OCI-LY1 (cell line): ENCODE results near the gene NUDT5.

ENCODE experiments used
- H2AFZ ChIP-seq: fragments of 200-600 bp; sonication (generic), shearing (Covaris generic); 2 replicates; pipeline ENCODE4 v1.6.0; 2014; ENCODE audit warnings: antibody characterized with exemption, mild to moderate bottlenecking, low read length
- H3F3A ChIP-seq: fragments of 200-600 bp; sonication (generic), shearing (Covaris generic); 2 replicates; pipeline ENCODE4 v1.6.0; 2014; ENCODE audit warnings: mild to moderate bottlenecking, antibody characterized with exemption, low read length, moderate library complexity; ENCODE audit not compliant: insufficient read depth
- H3K27ac ChIP-seq: fragments of 200-600 bp; sonication (generic); 2 replicates; pipeline ENCODE4 v1.5.1; 2014; ENCODE audit warnings: low read length, mixed run types, mild to moderate bottlenecking, low read depth; ENCODE audit not compliant: poor library complexity, severe bottlenecking
- H3K27me3 ChIP-seq: fragments of 200-600 bp; sonication (generic); 2 replicates; pipeline ENCODE4 v1.6.0; 2014; ENCODE audit warnings: antibody characterized with exemption, mild to moderate bottlenecking, low read length, moderate library complexity; ENCODE audit not compliant: insufficient read depth
- H3K36me3 ChIP-seq: fragments of 200-600 bp; sonication (generic); 2 replicates; pipeline ENCODE4 v1.6.1; 2014; ENCODE audit warnings: mild to moderate bottlenecking, antibody characterized with exemption, low read length, moderate library complexity, mixed read lengths; ENCODE audit not compliant: insufficient read depth
- H3K4me1 ChIP-seq: fragments of 200-600 bp; sonication (generic); 2 replicates; pipeline ENCODE4 v1.5.1; 2014; ENCODE audit warnings: mild to moderate bottlenecking, low read length, moderate library complexity; ENCODE audit not compliant: insufficient read depth, severe bottlenecking
- H3K4me2 ChIP-seq: fragments of 200-600 bp; sonication (generic), shearing (Covaris generic); 2 replicates; pipeline ENCODE4 v1.6.1; 2014; ENCODE audit warnings: low read length
- H3K4me3 ChIP-seq: fragments of 200-600 bp; sonication (generic); 2 replicates; pipeline ENCODE4 v1.5.1; 2014; ENCODE audit warnings: low read length, low read depth, mild to moderate bottlenecking, mixed read lengths; ENCODE audit not compliant: poor library complexity, severe bottlenecking
- H3K79me2 ChIP-seq: fragments of 200-600 bp; shearing (Covaris generic); 2 replicates; pipeline ENCODE4 v1.6.1; 2016; ENCODE audit warnings: mixed run types, low read length, mixed read lengths; ENCODE audit not compliant: insufficient read depth
- H3K9ac ChIP-seq: fragments of 200-600 bp; sonication (generic), shearing (Covaris generic); 2 replicates; pipeline ENCODE4 v1.6.1; 2014; ENCODE audit warnings: mild to moderate bottlenecking, low read length, mixed read lengths
- H3K9me2 ChIP-seq: fragments of 200-600 bp; sonication (generic), shearing (Covaris generic); 2 replicates; pipeline ENCODE4 v1.6.1; 2014; ENCODE audit warnings: low read depth, mild to moderate bottlenecking, low read length, mixed read lengths
- H3K9me3 ChIP-seq: fragments of 200-600 bp; shearing (Covaris generic); 2 replicates; pipeline ENCODE4 v1.6.1; 2014; ENCODE audit warnings: low read length, mixed read lengths
- H4K20me1 ChIP-seq: fragments of 200-600 bp; sonication (generic), shearing (Covaris generic); 2 replicates; pipeline ENCODE4 v1.6.0; 2016; ENCODE audit warnings: mild to moderate bottlenecking, low read length; ENCODE audit not compliant: insufficient read depth
- EZH2 ChIP-seq: fragments of 200-600 bp; sonication (generic), shearing (Covaris generic); IDR thresholded peaks from 2 replicates; pipeline ENCODE4 v1.8.0; 2017; ENCODE audit warnings: borderline replicate concordance, mixed run types, mild to moderate bottlenecking, antibody characterized with exemption, low read length, moderate library complexity, mixed read lengths
- TF ChIP-seq, protein P1 (sequence below): fragments of 200-600 bp; sonication (generic), shearing (Covaris generic); IDR thresholded peaks from 2 replicates; pipeline ENCODE4 v1.5.1; 2017; ENCODE audit warnings: mild to moderate bottlenecking, antibody characterized with exemption, low read length, moderate library complexity, mixed read lengths

The NUDT5 gene

GRCh38 chr10:12205082-12205481 is 9.4 kb upstream of the NUDT5 start:
- no peak overlapping the region for H2AFZ ChIP-seq
- H3K79me2 ChIP-seq = peaks cover 32% of the 10 kb centered on the region
- H4K20me1 ChIP-seq = no peaks in the 10 kb centered on the region
- no peak overlapping the region for H3K27ac ChIP-seq
- no peaks in the 10 kb centered on the region for H3K9me3 ChIP-seq
- H3K4me1 ChIP-seq = no peaks in the 10 kb centered on the region
- no peak overlapping the region for H3K4me3 ChIP-seq
- H3K4me2 ChIP-seq = no peak overlapping the region
- H3K27me3 ChIP-seq = no peaks in the 10 kb centered on the region
- no peaks in the 10 kb centered on the region for H3K9me2 ChIP-seq
- H3F3A ChIP-seq = no peaks in the 10 kb centered on the region
- peaks cover 88% of the 10 kb centered on the region for H3K36me3 ChIP-seq
- H3K9ac ChIP-seq = no peak overlapping the region
- TF ChIP-seq, protein P1, sequence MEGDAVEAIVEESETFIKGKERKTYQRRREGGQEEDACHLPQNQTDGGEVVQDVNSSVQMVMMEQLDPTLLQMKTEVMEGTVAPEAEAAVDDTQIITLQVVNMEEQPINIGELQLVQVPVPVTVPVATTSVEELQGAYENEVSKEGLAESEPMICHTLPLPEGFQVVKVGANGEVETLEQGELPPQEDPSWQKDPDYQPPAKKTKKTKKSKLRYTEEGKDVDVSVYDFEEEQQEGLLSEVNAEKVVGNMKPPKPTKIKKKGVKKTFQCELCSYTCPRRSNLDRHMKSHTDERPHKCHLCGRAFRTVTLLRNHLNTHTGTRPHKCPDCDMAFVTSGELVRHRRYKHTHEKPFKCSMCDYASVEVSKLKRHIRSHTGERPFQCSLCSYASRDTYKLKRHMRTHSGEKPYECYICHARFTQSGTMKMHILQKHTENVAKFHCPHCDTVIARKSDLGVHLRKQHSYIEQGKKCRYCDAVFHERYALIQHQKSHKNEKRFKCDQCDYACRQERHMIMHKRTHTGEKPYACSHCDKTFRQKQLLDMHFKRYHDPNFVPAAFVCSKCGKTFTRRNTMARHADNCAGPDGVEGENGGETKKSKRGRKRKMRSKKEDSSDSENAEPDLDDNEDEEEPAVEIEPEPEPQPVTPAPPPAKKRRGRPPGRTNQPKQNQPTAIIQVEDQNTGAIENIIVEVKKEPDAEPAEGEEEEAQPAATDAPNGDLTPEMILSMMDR = no peak
- TF ChIP-seq EZH2 = no peak

GRCh38 chr10:12202226-12202625 is 6.5 kb upstream of the NUDT5 start:
- H3K4me1 ChIP-seq = peaks cover 14% of the 10 kb centered on the region
- H3K36me3 ChIP-seq = peaks cover 74% of the 10 kb centered on the region
- no peaks in the 10 kb centered on the region for H4K20me1 ChIP-seq
- H2AFZ ChIP-seq = no peak overlapping the region
- H3K27ac ChIP-seq = no peak overlapping the region
- peaks cover 57% of the 10 kb centered on the region for H3K79me2 ChIP-seq
- no peak overlapping the region for H3K4me2 ChIP-seq
- H3F3A ChIP-seq = no peaks in the 10 kb centered on the region
- TF ChIP-seq, protein P1 = no peak
- no peak for TF ChIP-seq EZH2
- H3K9ac ChIP-seq = no peak overlapping the region
- no peaks in the 10 kb centered on the region for H3K27me3 ChIP-seq
- H3K9me3 ChIP-seq = no peaks in the 10 kb centered on the region
- H3K9me2 ChIP-seq = no peaks in the 10 kb centered on the region
- no peak overlapping the region for H3K4me3 ChIP-seq

GRCh38 chr10:12201543-12201942 is 5.9 kb upstream of the NUDT5 start:
- Histone ChIP-seq H3K36me3 (peaks cover 73% of the 10 kb centered on the region), H3K4me2 (no peak overlapping the region)

More at GRCh38 chr10:12201543-12201942, 5.9 kb upstream of the NUDT5 start:
- no peak overlapping the region for H3K4me3 ChIP-seq
- no peak overlapping the region for H3K27ac ChIP-seq
- no peaks in the 10 kb centered on the region for H4K20me1 ChIP-seq
- no peak overlapping the region for H2AFZ ChIP-seq
- no peaks in the 10 kb centered on the region for H3K9me2 ChIP-seq
- TF ChIP-seq, protein P1 = no peak
- no peak for TF ChIP-seq EZH2
- peaks cover 19% of the 10 kb centered on the region for H3K4me1 ChIP-seq
- H3K9ac ChIP-seq = no peak overlapping the region
- peaks cover 64% of the 10 kb centered on the region for H3K79me2 ChIP-seq
- H3F3A ChIP-seq = no peaks in the 10 kb centered on the region
- H3K9me3 ChIP-seq = no peaks in the 10 kb centered on the region
- H3K27me3 ChIP-seq = no peaks in the 10 kb centered on the region
